Central memory CD8-positive, alpha-beta T cell (primary cell): ENCODE data around the gene FHL2.

ENCODE experiments used
- ATAC-seq: fragments of 150-1000 bp; cut with Tn5 transposase; replicated peaks from 2 replicates; pipeline ENCODE4 v1.10.0; 2022; ENCODE audit warnings: mild to moderate bottlenecking, moderate FRiP score, moderate number of reproducible peaks; ENCODE audit not compliant: poor library complexity, severe bottlenecking; ENCODE audit errors: extremely low read depth
- DNase-seq, 2 donors: peaks; one replicate each; pipeline ENCODE4 v3.0.0; 2021; ENCODE audit warnings: low spot score in 2 of 2
- H3K27ac Mint-ChIP-seq: one replicate; pipeline ENCODE4 v1.8.0; 2022; ENCODE audit warnings: low read depth, mild to moderate bottlenecking, moderate library complexity, mixed read lengths
- H3K27me3 Mint-ChIP-seq: one replicate; pipeline ENCODE4 v1.8.0; 2022; ENCODE audit warnings: mixed read lengths
- H3K36me3 Mint-ChIP-seq: one replicate; pipeline ENCODE4 v1.8.0; 2022; ENCODE audit warnings: mild to moderate bottlenecking, moderate library complexity, mixed read lengths; ENCODE audit not compliant: insufficient read depth
- H3K4me1 Mint-ChIP-seq: one replicate; pipeline ENCODE4 v1.8.0; 2022; ENCODE audit warnings: mixed read lengths
- H3K4me3 Mint-ChIP-seq: one replicate; pipeline ENCODE4 v1.8.0; 2022; ENCODE audit warnings: mild to moderate bottlenecking, moderate library complexity, mixed read lengths
- H3K9me3 Mint-ChIP-seq: one replicate; pipeline ENCODE4 v1.8.0; 2022; ENCODE audit warnings: mixed read lengths

FHL2 gene

DNA sequence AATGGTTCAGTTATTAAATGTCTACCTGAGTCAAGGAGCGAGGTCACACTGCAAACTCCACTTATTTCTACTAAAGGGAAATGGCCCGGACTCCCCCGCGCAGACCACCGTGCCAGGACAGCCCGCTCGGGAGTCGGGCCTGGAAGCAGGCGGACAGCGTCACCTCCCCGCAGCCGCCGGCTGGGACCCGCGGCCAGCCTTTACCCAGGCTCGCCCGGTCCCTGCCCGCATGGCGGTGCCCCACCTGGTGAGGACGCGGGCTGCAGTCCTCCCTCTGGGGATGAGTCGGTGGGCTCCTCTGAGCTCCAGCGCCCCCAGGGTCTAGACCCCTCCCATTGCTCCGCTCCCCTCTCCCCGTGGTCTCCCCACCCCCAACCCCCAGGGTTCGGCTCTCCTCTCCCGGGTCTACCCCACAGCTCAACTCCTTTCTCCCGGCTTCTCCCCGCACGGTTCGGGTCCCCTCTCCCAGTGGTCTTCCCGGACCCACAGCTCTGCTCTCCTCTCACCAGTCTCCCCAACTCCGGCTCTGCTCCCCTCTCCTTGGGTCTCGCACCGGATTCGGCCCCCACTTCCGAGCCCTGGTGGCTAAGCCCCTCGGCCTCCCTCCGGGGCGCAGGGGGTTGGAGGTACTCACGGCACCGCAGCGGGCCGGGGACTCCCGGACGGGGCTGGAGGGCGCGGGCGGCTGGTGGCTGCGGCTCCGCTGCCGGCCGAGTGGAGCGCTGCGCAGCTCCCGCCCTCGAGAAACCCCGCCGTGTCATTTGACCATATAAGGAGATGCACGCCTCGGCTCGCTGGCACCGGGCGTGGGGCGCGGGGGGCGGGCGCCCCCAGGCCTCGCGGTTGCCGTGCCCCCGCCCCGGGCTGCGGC, at the start of gene FHL2:
Gene FHL2, minus strand, starts transcription at position 716 of the 871 bp plus-strand sequence. CDS start 12,535 bp downstream, outside the sequence.
- no peaks in the 10 kb centered on the region for H3K4me1 Mint-ChIP-seq
- no peak within 1 kb of the TSS for H3K27ac Mint-ChIP-seq
- H3K9me3 Mint-ChIP-seq: no peaks in the 10 kb centered on the region
- H3K27me3 Mint-ChIP-seq: peaks cover 36% of the 10 kb centered on the region
- H3K36me3 Mint-ChIP-seq: no peaks in the 10 kb centered on the region
- peak within 1 kb of the TSS; percentile 72 for H3K4me3 Mint-ChIP-seq
- DNase-seq: peak; percentile 43 to 45
- peak; percentile 98 for ATAC-seq

DNA sequence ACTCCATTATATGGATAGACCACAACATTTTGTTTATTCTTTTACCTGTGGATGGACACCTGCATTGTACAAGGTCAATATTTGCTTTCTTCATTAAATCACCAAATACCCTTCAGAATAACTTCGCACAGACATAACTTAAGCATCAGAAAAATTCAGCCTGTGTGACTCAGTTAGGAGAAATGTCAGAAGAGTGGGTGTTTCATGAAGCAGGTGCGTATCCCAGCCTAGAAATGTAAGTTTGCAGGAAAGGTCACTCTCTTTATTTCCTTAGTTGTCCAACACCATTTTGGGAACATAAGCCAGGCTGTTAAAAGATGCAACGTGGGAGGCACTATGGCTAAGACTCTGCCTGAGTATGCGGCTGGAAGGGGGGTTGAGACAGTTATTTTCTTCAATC, 48.6 kb upstream of the FHL2 start:
- Mint-ChIP-seq H3K4me3 (no peak overlapping the region), H3K27me3 (peaks cover 69% of the 10 kb centered on the region), H3K9me3 (no peaks in the 10 kb centered on the region), H3K27ac (no peak overlapping the region), H3K4me1 (no peaks in the 10 kb centered on the region), H3K36me3 (no peaks in the 10 kb centered on the region)
- ATAC-seq (no peak), DNase-seq (no peak)

DNA sequence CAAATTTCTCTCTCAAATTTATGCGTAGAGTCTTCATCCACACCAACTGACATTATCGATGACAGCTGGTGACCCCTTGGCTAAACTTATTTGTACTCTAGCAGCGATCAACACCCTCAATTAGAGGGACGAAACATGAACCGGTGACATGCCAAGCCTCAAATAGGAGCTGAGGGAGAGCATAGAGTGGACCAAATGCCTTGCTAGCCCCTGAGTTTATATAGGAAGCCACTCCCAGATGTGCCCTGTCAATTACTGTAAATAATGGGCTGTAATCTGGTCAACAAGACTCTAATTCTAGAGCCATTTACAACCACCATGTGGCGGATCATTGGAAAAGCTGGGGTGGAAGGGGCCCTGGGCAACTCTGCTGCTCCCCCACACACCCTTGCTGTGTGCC, 47.6 kb upstream of the FHL2 start:
- Mint-ChIP-seq H3K9me3 (no peaks in the 10 kb centered on the region), H3K4me1 (no peaks in the 10 kb centered on the region), H3K27ac (no peak overlapping the region), H3K4me3 (no peak overlapping the region), H3K36me3 (no peaks in the 10 kb centered on the region), H3K27me3 (peaks cover 66% of the 10 kb centered on the region)
- no peak for ATAC-seq
- DNase-seq: no peak

- H3K9me3 Mint-ChIP-seq: no peaks in the 10 kb centered on the region
- H3K4me1 Mint-ChIP-seq: no peaks in the 10 kb centered on the region
- ATAC-seq: no peak
- no peak for DNase-seq
- H3K27ac Mint-ChIP-seq: no peak overlapping the region
- H3K4me3 Mint-ChIP-seq: no peak overlapping the region
- H3K36me3 Mint-ChIP-seq: no peaks in the 10 kb centered on the region
- H3K27me3 Mint-ChIP-seq: peaks cover 65% of the 10 kb centered on the region
These were observed 47.1 kb upstream of the FHL2 start for GRCh38 chr2:105445976-105446375.

DNA sequence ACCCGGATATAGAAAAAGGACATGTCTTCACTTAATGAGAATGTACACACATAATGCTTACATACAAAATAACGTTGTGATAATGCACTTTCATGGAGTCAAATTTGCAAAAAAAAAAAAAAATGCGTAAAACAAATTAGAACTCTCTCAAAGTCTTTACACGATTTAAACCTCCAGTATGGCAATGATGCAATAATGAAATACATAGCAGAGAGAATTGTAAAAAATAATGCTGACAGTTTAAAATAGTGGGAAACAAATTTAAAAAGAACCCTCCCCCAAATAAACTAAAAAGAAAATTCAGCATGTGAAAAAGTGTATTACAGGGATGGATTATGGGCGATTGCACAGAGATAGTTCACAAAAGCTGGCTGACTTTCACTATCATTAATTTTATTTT, 46.6 kb upstream of the FHL2 start:
- ATAC-seq (no peak), DNase-seq (no peak)
- Mint-ChIP-seq H3K4me3 (no peak overlapping the region), H3K9me3 (no peaks in the 10 kb centered on the region), H3K36me3 (no peaks in the 10 kb centered on the region), H3K27me3 (peaks cover 65% of the 10 kb centered on the region), H3K27ac (no peak overlapping the region), H3K4me1 (no peaks in the 10 kb centered on the region)

GRCh38 chr2:105443617-105444598, 45.1 kb upstream of the FHL2 start:
- DNase-seq: no peak
- no peak overlapping the region for H3K4me3 Mint-ChIP-seq
- H3K36me3 Mint-ChIP-seq: no peaks in the 10 kb centered on the region
- peaks cover 52% of the 10 kb centered on the region for H3K27me3 Mint-ChIP-seq
- no peak overlapping the region for H3K27ac Mint-ChIP-seq
- no peak for ATAC-seq
- no peaks in the 10 kb centered on the region for H3K9me3 Mint-ChIP-seq
- no peaks in the 10 kb centered on the region for H3K4me1 Mint-ChIP-seq

- Mint-ChIP-seq H3K9me3 (no peaks in the 10 kb centered on the region), H3K4me3 (no peak overlapping the region), H3K27me3 (peaks cover 48% of the 10 kb centered on the region), H3K4me1 (no peaks in the 10 kb centered on the region), H3K36me3 (no peaks in the 10 kb centered on the region), H3K27ac (no peak overlapping the region)
- no peak for DNase-seq
- ATAC-seq: no peak
These were observed 43.9 kb upstream of the FHL2 start for GRCh38 chr2:105442721-105443120.

DNA sequence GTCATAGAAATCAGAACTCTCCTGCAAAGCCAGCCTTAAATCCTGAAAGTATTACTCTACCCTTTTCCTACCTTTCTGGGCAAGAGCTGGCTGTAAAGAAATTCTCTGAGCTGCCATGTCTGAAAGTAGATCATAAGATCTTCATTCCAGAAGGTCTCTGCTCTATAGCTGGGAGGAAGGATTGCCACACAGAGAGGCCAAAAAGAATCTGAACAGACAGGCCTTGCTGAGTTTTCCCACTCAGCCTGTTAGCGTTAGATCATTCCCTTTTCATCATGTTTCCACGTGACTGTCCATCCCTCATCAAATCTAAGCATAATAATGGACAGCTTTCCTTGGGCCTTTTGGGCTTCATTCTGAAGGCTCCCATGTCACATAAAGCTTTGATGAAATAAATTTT, 43.2 kb upstream of the FHL2 start:
- no peaks in the 10 kb centered on the region for H3K36me3 Mint-ChIP-seq

DNA sequence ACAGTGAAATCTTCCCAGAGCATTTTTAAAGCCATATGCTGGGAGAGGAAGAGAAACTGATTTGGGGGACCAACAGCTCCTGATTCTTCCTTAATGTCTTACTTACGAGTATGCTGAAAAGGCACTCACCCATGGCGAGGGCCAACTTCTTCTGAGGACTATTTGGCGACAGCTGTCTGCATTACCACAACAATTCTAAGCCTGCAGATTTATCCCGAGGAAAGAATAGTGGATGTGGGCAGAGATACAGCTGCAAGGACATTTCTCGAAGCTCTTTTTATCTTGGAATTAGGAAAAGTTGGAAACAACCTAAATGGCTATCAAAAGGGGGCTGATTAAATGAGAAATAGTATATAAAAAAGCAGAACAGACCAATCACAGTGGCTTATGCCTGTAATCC, 40.3 kb upstream of the FHL2 start:
- no peak for DNase-seq
- Mint-ChIP-seq H3K9me3 (no peaks in the 10 kb centered on the region), H3K36me3 (no peaks in the 10 kb centered on the region), H3K4me3 (no peak overlapping the region), H3K27ac (no peak overlapping the region), H3K4me1 (no peaks in the 10 kb centered on the region), H3K27me3 (peaks cover 35% of the 10 kb centered on the region)
- no peak for ATAC-seq

More for the DNA sequence above, 43.2 kb upstream of the FHL2 start:
- no peak for DNase-seq
- peaks cover 42% of the 10 kb centered on the region for H3K27me3 Mint-ChIP-seq
- no peaks in the 10 kb centered on the region for H3K4me1 Mint-ChIP-seq
- no peak overlapping the region for H3K27ac Mint-ChIP-seq
- H3K9me3 Mint-ChIP-seq: no peaks in the 10 kb centered on the region
- H3K4me3 Mint-ChIP-seq: no peak overlapping the region
- no peak for ATAC-seq

GRCh38 chr2:105438104-105438929, 39.5 kb upstream of the FHL2 start:
- Mint-ChIP-seq H3K4me1 (no peaks in the 10 kb centered on the region), H3K27me3 (peaks cover 28% of the 10 kb centered on the region), H3K9me3 (no peaks in the 10 kb centered on the region), H3K36me3 (no peaks in the 10 kb centered on the region), H3K4me3 (no peak overlapping the region), H3K27ac (no peak overlapping the region)
- ATAC-seq: no peak
- no peak for DNase-seq

DNA sequence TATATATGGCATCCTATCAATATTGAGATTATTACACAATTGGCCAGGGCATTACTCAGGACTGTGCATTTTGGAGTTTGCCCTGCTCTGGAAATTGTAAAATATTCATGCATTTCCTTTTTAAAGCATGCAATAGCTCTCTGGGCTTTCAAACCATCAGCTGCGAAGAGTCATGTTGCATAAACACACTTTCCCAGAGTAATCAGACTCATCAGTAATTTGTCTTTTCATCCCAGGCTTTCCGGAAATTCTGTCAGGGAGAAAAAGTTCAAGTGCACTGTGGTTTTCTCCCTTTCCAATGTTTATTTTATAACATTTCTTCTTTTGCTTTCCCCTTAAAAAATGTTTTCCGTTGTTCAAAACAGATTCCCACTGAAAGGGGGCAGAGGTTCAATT, 38.9 kb upstream of the FHL2 start:
- H3K9me3 Mint-ChIP-seq: no peaks in the 10 kb centered on the region
- DNase-seq (no peak), ATAC-seq (no peak)
- H3K4me1 Mint-ChIP-seq: no peaks in the 10 kb centered on the region
- no peaks in the 10 kb centered on the region for H3K36me3 Mint-ChIP-seq
- no peak overlapping the region for H3K4me3 Mint-ChIP-seq
- no peak overlapping the region for H3K27ac Mint-ChIP-seq
- H3K27me3 Mint-ChIP-seq: peaks cover 28% of the 10 kb centered on the region

DNA sequence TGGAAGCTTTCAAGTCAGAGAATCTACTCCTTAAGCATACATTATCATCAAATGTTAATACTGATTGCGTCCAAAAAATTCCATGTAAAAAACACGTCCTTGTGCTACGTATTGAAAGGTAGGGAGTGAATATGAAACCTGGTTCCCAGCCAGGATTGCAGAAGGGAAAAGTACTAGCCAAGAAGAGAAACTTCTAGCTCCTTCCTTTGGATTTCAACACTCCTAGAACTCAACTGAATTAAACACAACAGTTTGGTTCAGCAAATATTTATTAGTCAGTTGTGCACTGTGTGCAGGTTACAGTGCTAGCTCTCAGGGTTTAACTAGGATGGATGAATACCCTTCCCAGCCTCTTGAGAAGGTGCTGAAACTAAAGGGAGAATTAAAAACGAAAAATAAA, 33.9 kb upstream of the FHL2 start:
- H3K27ac Mint-ChIP-seq: no peak overlapping the region
- DNase-seq: no peak
- H3K4me1 Mint-ChIP-seq: no peaks in the 10 kb centered on the region
- no peaks in the 10 kb centered on the region for H3K36me3 Mint-ChIP-seq
- H3K4me3 Mint-ChIP-seq: no peak overlapping the region
- no peak for ATAC-seq
- peaks cover 5% of the 10 kb centered on the region for H3K9me3 Mint-ChIP-seq
- H3K27me3 Mint-ChIP-seq: peaks cover 19% of the 10 kb centered on the region
